Caco-2 (cell line): Measurements from ENCODE around the gene PPM1E. TPM values are rescaled to one million over a fixed set of nuclear protein-coding genes. Genes with fewer than 3 reads are reported as not detected.

Source experiments
- BruUV-seq: library from RNA; stranded (reverse); fragments of 400-500 nt; replicated peaks from 2 replicates; lab custom pipeline; 2021; lab: Mats Ljungman, UMichigan
- CTCF ChIA-PET: fragments of 300-600 bp; sonication (Branson Sonifier 250); formaldehyde crosslinking; loops from one replicate; lab custom pipeline; 2022; ENCODE audit warnings: antibody characterized with exemption; lab: Charles Lee
- POLR2A ChIA-PET: fragments of 300-600 bp; sonication (Branson Sonifier 250); formaldehyde crosslinking; loops from one replicate; lab custom pipeline; 2022; ENCODE audit warnings: antibody characterized with exemption; lab: Charles Lee
- DNase-seq, 2 experiments: peaks; one replicate each; pipeline versions ENCODE4 v3.0.0 to v3.0.0-alpha.2; 2020 to 2022
- H3K27me3 ChIP-seq: replicated peaks from 2 replicates; pipeline ENCODE4 v1.6.0; 2011; ENCODE audit warnings: low read length; ENCODE audit not compliant: control insufficient read depth, insufficient read depth
- H3K36me3 ChIP-seq: 2 replicates; pipeline ENCODE4 v1.5.1; 2011; ENCODE audit warnings: low read length; ENCODE audit not compliant: control insufficient read depth, insufficient read depth
- H3K4me1 ChIP-seq: fragments of 250-450 bp; sonication (Bioruptor Pico); 2 replicates; pipeline ENCODE4 v1.5.1; 2020; ENCODE audit warnings: mild to moderate bottlenecking
- H3K4me3 ChIP-seq: 2 replicates; pipeline ENCODE4 v1.5.1; 2011; ENCODE audit warnings: low read depth, mild to moderate bottlenecking, control low read depth, low read length
- H3K9me3 ChIP-seq: fragments of 250-450 bp; sonication (Bioruptor Pico); 2 replicates; pipeline ENCODE4 v1.5.1; 2020; ENCODE audit warnings: mild to moderate bottlenecking, moderate library complexity
- H3K27ac Mint-ChIP-seq: one replicate; pipeline ENCODE4 v1.8.0; 2022; ENCODE audit warnings: mixed read lengths; ENCODE audit not compliant: unreplicated experiment
- H3K27me3 Mint-ChIP-seq: one replicate; pipeline ENCODE4 v1.8.0; 2022; ENCODE audit warnings: mixed read lengths; ENCODE audit not compliant: insufficient read depth, unreplicated experiment
- H3K36me3 Mint-ChIP-seq: one replicate; pipeline ENCODE4 v1.8.0; 2022; ENCODE audit warnings: mild to moderate bottlenecking, mixed read lengths; ENCODE audit not compliant: insufficient read depth, unreplicated experiment
- H3K4me1 Mint-ChIP-seq: one replicate; pipeline ENCODE4 v1.8.0; 2022; ENCODE audit warnings: low read depth, mixed read lengths; ENCODE audit not compliant: unreplicated experiment
- H3K4me3 Mint-ChIP-seq: one replicate; pipeline ENCODE4 v1.8.0; 2022; ENCODE audit warnings: mild to moderate bottlenecking, moderate library complexity, mixed read lengths; ENCODE audit not compliant: unreplicated experiment
- H3K9me3 Mint-ChIP-seq: one replicate; pipeline ENCODE4 v1.8.0; 2022; ENCODE audit warnings: mixed read lengths; ENCODE audit not compliant: unreplicated experiment
- intact Hi-C: fragments of 100-400 bp; cut with micrococcal nuclease; formaldehyde crosslinking; loops from one replicate; pipeline ENCODE4 v1.10.0; 2022; ENCODE audit not compliant: unreplicated experiment
- total RNA-seq: library from RNA; stranded (reverse); gene quantifications from 2 replicates; pipeline ENCODE4 v1.2.3, GENCODE V29; 2022
- TF ChIP-seq, protein P1 (sequence below), 2 experiments: fragments of 200-600 bp in 1 of 2; IDR thresholded peaks; 1 replicate in 1 of 2; 2 replicates in 1 of 2; pipeline versions ENCODE4 v1.5.1 to v1.8.0; 2011 to 2022; ENCODE audit warnings: antibody characterized with exemption in 1 of 2, control low read depth in 1 of 2, inconsistent platforms in 1 of 2, low read depth in 1 of 2, low read length in 1 of 2, mild to moderate bottlenecking in 1 of 2, moderate library complexity in 1 of 2; ENCODE audit not compliant: insufficient read depth in 1 of 2, severe bottlenecking in 1 of 2, unreplicated experiment in 1 of 2

The PPM1E gene
- total RNA-seq, 1 experiment from 2014 or later = 0.09 TPM

DNA sequence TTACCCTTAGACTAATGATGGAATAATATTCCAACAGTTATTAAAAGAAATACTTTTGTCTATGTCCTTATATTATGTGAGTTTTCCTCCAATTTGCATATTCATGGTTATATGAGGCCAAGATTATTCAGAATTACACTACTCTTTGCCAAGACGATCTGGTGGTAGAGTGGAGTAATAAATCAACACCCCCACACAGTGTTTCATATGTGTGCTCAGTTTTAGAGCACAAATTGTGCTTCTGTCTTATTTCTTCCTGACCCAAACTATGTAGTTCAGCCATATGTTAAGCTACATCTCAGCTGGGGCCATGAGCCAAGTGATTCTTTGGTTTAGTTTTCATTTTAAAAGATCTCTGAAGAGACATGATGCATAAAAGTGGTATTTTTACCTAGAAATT lies 26.9 kb upstream of the PPM1E start:
- CTCF ChIA-PET = no interaction called here
- Mint-ChIP-seq H3K9me3 (no peaks in the 10 kb centered on the region), H3K36me3 (peaks cover 10% of the 10 kb centered on the region), H3K27me3 (no peaks in the 10 kb centered on the region), H3K4me1 (no peaks in the 10 kb centered on the region), H3K4me3 (no peak overlapping the region), H3K27ac (no peak overlapping the region)
- POLR2A ChIA-PET = no interaction called here
- no TSS peak for BruUV-seq
- TF ChIP-seq, protein P1, sequence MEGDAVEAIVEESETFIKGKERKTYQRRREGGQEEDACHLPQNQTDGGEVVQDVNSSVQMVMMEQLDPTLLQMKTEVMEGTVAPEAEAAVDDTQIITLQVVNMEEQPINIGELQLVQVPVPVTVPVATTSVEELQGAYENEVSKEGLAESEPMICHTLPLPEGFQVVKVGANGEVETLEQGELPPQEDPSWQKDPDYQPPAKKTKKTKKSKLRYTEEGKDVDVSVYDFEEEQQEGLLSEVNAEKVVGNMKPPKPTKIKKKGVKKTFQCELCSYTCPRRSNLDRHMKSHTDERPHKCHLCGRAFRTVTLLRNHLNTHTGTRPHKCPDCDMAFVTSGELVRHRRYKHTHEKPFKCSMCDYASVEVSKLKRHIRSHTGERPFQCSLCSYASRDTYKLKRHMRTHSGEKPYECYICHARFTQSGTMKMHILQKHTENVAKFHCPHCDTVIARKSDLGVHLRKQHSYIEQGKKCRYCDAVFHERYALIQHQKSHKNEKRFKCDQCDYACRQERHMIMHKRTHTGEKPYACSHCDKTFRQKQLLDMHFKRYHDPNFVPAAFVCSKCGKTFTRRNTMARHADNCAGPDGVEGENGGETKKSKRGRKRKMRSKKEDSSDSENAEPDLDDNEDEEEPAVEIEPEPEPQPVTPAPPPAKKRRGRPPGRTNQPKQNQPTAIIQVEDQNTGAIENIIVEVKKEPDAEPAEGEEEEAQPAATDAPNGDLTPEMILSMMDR (IDR thresholded peaks at IDR 0.05; ENCODE audit: insufficient read depth in 1 of 2, low read depth in 1 of 2, low read length in 1 of 2, severe bottlenecking in 1 of 2, unreplicated experiment in 1 of 2) = no peak
- Histone ChIP-seq H3K36me3 (no peaks in the 10 kb centered on the region), H3K27me3 (no peaks in the 10 kb centered on the region), H3K4me1 (no peaks in the 10 kb centered on the region), H3K9me3 (no peaks in the 10 kb centered on the region), H3K4me3 (no peak overlapping the region)
- intact Hi-C loops = no loop called here
- DNase-seq = no peak

DNA sequence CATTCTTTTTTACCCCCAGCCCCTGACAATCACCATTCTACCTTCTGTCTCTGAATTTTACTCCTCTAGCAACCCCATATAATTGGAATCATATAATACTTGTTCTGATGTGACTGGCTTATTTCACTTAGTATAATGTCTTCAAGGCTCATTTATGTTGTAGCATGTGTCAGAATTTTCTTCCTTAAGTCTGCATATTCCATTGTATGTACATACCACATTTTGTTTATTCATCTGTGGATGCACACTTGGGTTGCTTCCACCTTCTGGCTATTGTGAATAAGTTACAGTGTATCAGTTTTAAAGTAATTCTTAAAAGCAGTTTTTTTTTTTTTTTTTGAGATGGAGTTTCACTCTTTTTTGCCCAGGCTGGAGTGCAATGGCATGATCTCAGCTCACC lies 24.7 kb upstream of the PPM1E start:
- no peak overlapping the region for H3K27ac Mint-ChIP-seq

DNA sequence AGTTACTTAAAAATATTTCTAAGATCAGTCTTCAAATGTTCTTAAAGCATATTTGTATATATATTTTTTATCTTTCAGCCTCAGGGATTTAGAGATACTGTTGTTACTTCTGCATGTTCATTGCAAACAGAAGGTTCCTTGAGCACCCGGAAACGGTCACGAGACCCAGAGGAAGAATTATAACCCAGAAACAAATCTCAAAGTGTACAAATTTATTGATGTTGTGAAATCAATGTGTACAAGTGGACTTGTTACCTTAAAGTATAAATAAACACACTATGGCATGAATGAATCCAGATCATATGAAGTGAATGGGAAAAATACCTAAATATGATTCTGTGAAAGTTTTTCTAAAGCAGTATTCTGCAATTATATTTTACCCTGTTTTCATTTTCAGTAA lies 21.6 kb upstream of the PPM1E start:
- Mint-ChIP-seq H3K27me3 (no peaks in the 10 kb centered on the region), H3K36me3 (peaks cover 5% of the 10 kb centered on the region), H3K4me1 (no peaks in the 10 kb centered on the region), H3K9me3 (no peaks in the 10 kb centered on the region), H3K27ac (no peak overlapping the region), H3K4me3 (no peak overlapping the region)
- Histone ChIP-seq H3K9me3 (no peaks in the 10 kb centered on the region), H3K4me1 (no peaks in the 10 kb centered on the region), H3K4me3 (no peak overlapping the region), H3K27me3 (no peaks in the 10 kb centered on the region), H3K36me3 (no peaks in the 10 kb centered on the region)
- TF ChIP-seq, protein P1 (IDR thresholded peaks at IDR 0.05; ENCODE audit: insufficient read depth in 1 of 2, low read depth in 1 of 2, low read length in 1 of 2, severe bottlenecking in 1 of 2, unreplicated experiment in 1 of 2) = no peak
- DNase-seq = no peak
- POLR2A ChIA-PET = no interaction called here
- no TSS peak for BruUV-seq
- intact Hi-C loops = no loop called here
- CTCF ChIA-PET = no interaction called here

More for the DNA sequence above, 24.7 kb upstream of the PPM1E start:
- Histone ChIP-seq H3K9me3 (no peaks in the 10 kb centered on the region), H3K4me1 (no peaks in the 10 kb centered on the region), H3K4me3 (no peak overlapping the region), H3K27me3 (no peaks in the 10 kb centered on the region), H3K36me3 (no peaks in the 10 kb centered on the region)
- no peak for DNase-seq
- Mint-ChIP-seq H3K4me3 (no peak overlapping the region), H3K27me3 (no peaks in the 10 kb centered on the region), H3K36me3 (peaks cover 5% of the 10 kb centered on the region), H3K4me1 (no peaks in the 10 kb centered on the region), H3K9me3 (no peaks in the 10 kb centered on the region)
- ChIA-PET CTCF (no interaction called here), POLR2A (no interaction called here)
- TF ChIP-seq, protein P1 (IDR thresholded peaks at IDR 0.05; ENCODE audit: insufficient read depth in 1 of 2, low read depth in 1 of 2, low read length in 1 of 2, severe bottlenecking in 1 of 2, unreplicated experiment in 1 of 2) = no peak
- BruUV-seq = no TSS peak
- intact Hi-C loops = no loop called here
